D721Med (cell line): ENCODE data around the gene GALNT2.

Experiments used
- DNase-seq: peaks from one replicate; pipeline ENCODE4 v3.0.0; 2011; ENCODE audit warnings: low spot score; ENCODE audit not compliant: insufficient read length
- FAIRE-seq: peaks from 2 replicates; lab custom pipeline; 2011; peaks lifted over from hg19 to GRCh38; lab: Jason Lieb, UNC
- CTCF ChIP-seq: IDR thresholded peaks from 2 replicates; pipeline ENCODE4 v1.5.1; 2012; ENCODE audit warnings: mild to moderate bottlenecking, control low read depth; ENCODE audit not compliant: insufficient read depth; ENCODE audit errors: missing control alignments

GALNT2 gene

GRCh38 chr1:230272557-230272956 lies 205.5 kb downstream of the GALNT2 start:
- FAIRE-seq = no peak
- no peak for DNase-seq
- no peak for TF ChIP-seq CTCF

- TF ChIP-seq CTCF = no peak
- FAIRE-seq (no peak), DNase-seq (no peak)
Observed at GRCh38 chr1:230273141-230273710, 206.2 kb downstream of the GALNT2 start.

GRCh38 chr1:230274254-230274653 lies 207.2 kb downstream of the GALNT2 start:
- TF ChIP-seq CTCF = no peak
- FAIRE-seq (no peak), DNase-seq (no peak)

GRCh38 chr1:230276401-230276800 lies 209.4 kb downstream of the GALNT2 start:
- FAIRE-seq (no peak), DNase-seq (no peak)
- TF ChIP-seq CTCF = no peak

- no peak for TF ChIP-seq CTCF
- no peak for DNase-seq
- FAIRE-seq = no peak
Observed at GRCh38 chr1:230277201-230278025, 210.4 kb downstream of the GALNT2 start.

- FAIRE-seq (no peak), DNase-seq (no peak)
- no peak for TF ChIP-seq CTCF
Observed at GRCh38 chr1:230278376-230278775, 211.3 kb downstream of the GALNT2 start.
